H1 (cell line): ENCODE data around the gene ACAD9. TPM values are rescaled to one million over a fixed set of nuclear protein-coding genes. Genes with fewer than 3 reads are reported as not detected.

Experiments used
- BRCA1 ChIP-seq: IDR thresholded peaks from 2 replicates; pipeline ENCODE4 v1.6.1; 2012; ENCODE audit warnings: low read depth, low read length, improper control_type of control experiment
- CREB1 ChIP-seq: IDR thresholded peaks from 2 replicates; pipeline ENCODE4 v1.6.1; 2012; ENCODE audit warnings: inconsistent platforms
- EZH2 ChIP-seq: fragments of 200-600 bp; sonication (generic); IDR thresholded peaks from 2 replicates; pipeline ENCODE4 v1.7.1; 2012; ENCODE audit warnings: low read depth, mild to moderate bottlenecking, moderate library complexity, low read length, inconsistent platforms; ENCODE audit not compliant: severe bottlenecking
- SP4 ChIP-seq: IDR thresholded peaks from 2 replicates; pipeline ENCODE4 v1.6.1; 2012; ENCODE audit warnings: low read length, inconsistent platforms
- TAF7 ChIP-seq: optimal IDR thresholded peaks from 2 replicates; pipeline ENCODE3; 2011; ENCODE audit warnings: low read depth, mild to moderate bottlenecking, inconsistent platforms, low read length, moderate library complexity, borderline replicate concordance
- polyA plus RNA-seq, 7 experiments: library from polyadenylated mRNA; depleted of rRNA in 3 of 7; stranded (reverse) in 5 of 7; unstranded in 2 of 7; fragments of >200 nt in 5 of 7; fragments of 200-250 nt in 2 of 7; gene quantifications; 1 replicate in 5 of 7; 2 replicates in 1 of 7; 4 replicates in 1 of 7; pipeline versions ENCODE4 v1.2.1 to v1.2.3, GENCODE V29; 2011 to 2013; ENCODE audit warnings: missing spikeins in 2 of 7, mixed read lengths in 2 of 7
- total RNA-seq: library from RNA; stranded (reverse); fragmentation: NEBNext Ultra II Directional; extraction: Animal tissue kit (Norgen Biotek cat#: 25700); gene quantifications from 2 replicates; pipeline ENCODE4 v1.2.1, GENCODE V29; 2021

ACAD9 gene
- total and polyA plus RNA-seq, 2 of the 8 experiments (the other 6 are each of a cell fraction or from before 2014, with no cell fraction given), result 27.5 to 28.9 TPM

DNA sequence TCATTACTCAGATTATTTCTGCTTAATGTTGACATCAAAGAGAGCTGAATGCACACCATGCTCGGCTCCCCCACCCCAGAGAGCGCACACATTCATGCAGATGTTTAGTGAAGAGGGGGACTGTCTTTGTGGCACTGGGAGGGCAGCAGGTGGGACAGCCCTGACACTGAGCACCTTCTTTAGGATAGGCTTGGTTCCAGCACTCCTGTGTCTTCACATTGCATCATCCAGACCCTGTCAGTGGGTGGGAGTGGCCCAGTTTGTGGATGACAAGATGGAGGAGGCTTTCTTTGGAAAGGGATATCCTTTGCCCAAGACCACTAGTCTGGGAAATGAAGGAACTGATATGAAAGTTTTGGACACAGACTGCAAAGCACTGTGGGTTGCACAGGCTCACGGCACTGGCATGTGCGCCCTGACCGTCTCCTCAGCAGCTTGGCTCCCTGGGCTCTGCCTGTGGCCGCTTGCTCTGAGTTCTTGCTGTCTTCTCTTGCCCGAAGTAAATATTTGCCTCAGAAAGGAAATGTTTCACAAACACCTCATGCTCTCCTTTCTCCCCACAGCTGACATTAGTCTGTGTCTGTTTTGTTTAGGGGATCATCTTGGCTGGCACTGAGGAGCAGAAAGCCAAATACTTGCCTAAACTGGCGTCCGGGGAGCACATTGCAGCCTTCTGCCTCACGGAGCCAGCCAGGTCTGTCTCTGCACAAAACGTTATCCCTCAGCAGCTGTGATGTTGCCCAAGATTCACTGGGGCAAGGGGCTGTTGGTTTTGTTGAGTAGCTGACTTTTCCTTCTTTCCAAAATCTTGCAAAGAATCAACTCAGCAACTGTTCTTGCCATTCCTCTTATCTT lies 16.6 kb downstream of the ACAD9 start (continued):
- no peak for TF ChIP-seq EZH2
- TF ChIP-seq BRCA1, result no peak
- TF ChIP-seq SP4, result no peak
- no peak for TF ChIP-seq TAF7
- no peak for TF ChIP-seq CREB1
